Fibroblast of pulmonary artery (primary cell): ENCODE results near the gene NQO2.

Source experiments
- DNase-seq: peaks from one replicate; pipeline ENCODE4 v3.0.0-alpha.2; 2010; ENCODE audit warnings: low read depth
- H3K4me3 ChIP-seq: replicated peaks from 2 replicates; pipeline ENCODE4 v1.5.1; 2011; ENCODE audit warnings: low read depth, mild to moderate bottlenecking, control low read depth, low read length, moderate library complexity
- TF ChIP-seq, protein P1 (sequence below): IDR thresholded peaks from 2 replicates; pipeline ENCODE4 v1.5.1; 2011; ENCODE audit warnings: mild to moderate bottlenecking, control low read depth, low read length, inconsistent platforms; ENCODE audit errors: missing control alignments

The NQO2 gene

DNA sequence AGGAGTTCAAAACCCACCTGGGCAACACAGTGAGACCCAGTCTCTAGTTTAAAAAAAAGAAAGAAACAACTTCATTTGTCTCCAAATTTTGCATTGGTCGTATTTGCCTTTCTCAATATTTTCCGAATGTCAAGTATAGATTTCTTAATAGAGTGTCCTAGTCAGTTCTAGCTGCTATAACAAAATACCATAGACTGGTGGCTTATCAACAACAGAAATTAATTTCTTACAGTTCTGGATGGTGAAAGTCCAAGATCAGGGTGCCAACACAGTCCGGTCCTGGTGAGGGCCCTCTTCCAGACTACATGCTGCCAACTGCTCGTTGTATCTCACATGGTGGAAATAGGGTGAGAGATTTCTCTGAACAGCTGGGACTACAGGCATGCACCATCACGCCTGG lies 34.0 kb downstream of the NQO2 start:
- DNase-seq, result no peak
- TF ChIP-seq, protein P1, sequence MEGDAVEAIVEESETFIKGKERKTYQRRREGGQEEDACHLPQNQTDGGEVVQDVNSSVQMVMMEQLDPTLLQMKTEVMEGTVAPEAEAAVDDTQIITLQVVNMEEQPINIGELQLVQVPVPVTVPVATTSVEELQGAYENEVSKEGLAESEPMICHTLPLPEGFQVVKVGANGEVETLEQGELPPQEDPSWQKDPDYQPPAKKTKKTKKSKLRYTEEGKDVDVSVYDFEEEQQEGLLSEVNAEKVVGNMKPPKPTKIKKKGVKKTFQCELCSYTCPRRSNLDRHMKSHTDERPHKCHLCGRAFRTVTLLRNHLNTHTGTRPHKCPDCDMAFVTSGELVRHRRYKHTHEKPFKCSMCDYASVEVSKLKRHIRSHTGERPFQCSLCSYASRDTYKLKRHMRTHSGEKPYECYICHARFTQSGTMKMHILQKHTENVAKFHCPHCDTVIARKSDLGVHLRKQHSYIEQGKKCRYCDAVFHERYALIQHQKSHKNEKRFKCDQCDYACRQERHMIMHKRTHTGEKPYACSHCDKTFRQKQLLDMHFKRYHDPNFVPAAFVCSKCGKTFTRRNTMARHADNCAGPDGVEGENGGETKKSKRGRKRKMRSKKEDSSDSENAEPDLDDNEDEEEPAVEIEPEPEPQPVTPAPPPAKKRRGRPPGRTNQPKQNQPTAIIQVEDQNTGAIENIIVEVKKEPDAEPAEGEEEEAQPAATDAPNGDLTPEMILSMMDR, result no peak

DNA sequence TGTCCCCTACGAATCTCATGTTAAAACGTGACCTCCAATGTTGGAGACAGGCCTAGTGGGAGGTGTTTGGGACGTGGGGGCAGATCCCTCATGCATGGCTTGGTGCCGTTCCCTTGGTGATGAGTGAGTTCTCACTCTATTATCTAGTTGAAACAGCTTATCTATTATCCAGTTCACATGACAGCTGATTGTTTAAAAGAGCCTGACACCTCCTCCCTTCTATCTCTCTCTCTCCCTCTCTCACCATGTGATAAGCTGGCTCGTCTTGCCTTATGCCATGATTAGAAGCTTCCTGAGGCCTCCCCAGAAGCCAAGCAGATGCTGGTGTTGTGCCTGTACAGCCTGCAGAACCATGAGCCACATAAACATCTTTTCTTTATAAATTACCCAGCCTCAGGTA lies 35.7 kb downstream of the NQO2 start:
- TF ChIP-seq, protein P1, result no peak
- no peak overlapping the region for H3K4me3 ChIP-seq
- DNase-seq, result no peak

More for the DNA sequence above, 34.0 kb downstream of the NQO2 start:
- no peak overlapping the region for H3K4me3 ChIP-seq

DNA sequence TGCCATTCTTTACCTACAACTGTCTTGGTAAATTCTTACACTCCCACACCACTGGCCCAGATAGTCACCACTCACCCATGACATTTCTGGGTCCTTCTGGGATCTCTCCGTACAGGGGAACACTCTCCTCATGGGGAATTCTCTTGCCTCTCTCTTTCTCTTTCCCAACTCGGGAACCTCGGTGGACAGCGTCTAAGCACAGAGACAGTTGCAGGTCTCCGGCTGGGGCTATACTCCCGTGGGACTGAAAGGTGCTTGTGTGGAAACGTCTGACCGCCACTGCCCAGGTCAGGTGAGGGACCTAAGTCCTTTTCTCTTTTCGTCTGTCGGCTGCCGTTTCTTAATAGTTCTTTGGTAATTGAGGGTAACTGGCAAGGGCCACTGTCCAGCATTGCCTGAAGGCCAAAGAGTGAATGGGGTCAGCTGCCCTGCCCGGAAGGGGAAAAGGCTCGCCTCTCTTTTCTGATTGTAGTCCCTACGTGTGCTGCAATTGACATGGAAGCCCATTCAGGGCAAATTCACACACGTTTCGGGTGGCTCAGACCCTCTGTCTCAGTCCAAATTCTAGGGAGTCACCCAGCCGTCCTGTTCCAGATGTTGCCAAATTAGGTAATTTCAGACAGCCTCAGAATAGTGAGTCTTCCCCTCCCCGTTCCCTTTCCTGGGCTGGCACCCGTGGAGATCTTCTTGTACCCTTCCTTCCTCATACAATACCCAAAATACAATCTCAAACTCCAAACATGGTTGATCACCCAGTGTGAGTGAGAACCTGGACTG lies 37.4 kb downstream of the NQO2 start:
- TF ChIP-seq, protein P1, result no peak
- no peak for DNase-seq
- H3K4me3 ChIP-seq, result no peak overlapping the region

DNA sequence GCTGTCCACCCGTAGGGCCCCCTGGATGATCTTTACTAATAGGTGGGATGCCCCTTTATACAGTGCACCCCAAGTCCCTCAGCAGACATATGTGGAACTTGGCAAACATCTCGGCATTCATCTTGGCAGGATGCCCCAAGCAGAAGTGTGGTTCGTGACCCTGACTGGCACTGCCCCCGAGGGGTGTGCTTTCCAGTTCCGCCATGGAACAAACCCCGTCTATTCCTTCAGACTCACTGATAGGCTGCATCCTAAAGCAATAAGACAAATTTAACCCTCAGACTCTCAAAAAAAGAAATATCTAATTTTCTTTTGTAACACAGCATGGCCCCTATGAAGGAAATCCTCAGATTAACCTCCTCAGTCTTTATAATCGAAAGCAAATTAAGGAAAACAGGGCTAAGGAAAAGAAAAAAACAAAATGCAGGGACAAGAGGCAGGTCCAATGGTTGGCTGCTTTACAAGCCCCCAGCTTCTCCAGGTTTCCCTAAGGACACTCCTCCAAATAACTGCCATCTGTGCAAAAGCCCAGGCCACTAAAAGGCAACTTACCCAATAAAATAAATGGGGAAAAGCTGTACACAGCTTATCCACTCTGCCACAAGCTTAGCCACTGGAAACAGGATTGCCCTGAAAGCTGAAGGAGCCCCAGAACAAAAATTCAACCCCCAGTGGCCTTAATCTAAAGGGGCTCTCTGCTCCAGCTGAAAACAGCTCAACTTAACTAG lies 38.1 kb downstream of the NQO2 start:
- TF ChIP-seq, protein P1, result no peak
- DNase-seq, result no peak
- no peak overlapping the region for H3K4me3 ChIP-seq

DNA sequence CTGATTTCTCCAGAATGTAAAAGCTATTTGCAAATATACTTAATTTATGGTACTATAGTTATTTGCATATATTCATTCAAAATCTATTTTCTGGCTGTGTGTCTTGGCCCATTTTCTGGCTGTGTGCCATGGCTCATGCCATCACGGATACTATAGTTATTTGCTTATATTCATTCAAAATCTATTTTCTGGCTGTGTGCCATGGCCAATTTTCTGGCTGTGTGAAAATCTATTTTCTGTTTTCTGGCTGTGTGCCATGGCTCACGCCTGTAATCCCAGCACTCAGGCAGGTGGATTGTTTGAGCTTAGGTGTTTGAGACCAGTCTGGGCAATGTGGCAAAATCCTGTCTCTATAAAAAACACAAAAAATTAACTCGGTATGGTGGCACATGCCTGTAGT lies 39.7 kb downstream of the NQO2 start:
- DNase-seq, result no peak

DNA sequence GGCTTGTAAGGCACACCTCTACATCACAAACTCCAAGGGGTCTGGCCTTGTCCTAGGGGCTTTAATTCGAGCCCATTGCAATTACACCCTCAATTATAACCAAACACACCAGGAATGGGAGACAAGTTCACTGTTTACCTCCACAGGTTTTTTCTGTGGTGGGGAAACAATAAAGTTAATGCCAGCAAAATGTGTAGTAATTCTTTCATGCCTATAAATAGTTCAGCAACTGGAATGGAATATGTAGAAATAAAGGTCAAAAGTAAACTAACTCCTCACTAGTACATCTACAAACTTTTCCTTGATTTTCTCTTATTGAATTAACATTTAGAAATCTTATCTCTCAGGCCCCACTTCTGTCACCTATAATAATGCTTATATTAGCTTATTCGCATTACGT lies 41.5 kb downstream of the NQO2 start:
- no peak for DNase-seq
- no peak overlapping the region for H3K4me3 ChIP-seq
- TF ChIP-seq, protein P1, result no peak

More for the DNA sequence above, 39.7 kb downstream of the NQO2 start:
- TF ChIP-seq, protein P1, result no peak
- no peak overlapping the region for H3K4me3 ChIP-seq
